Left ventricle myocardium inferior (tissue), 1 donor: ENCODE results near the gene FAM237A. TPM values are rescaled to one million over a fixed set of nuclear protein-coding genes. Genes with fewer than 3 reads are reported as not detected.

Source experiments
- DNase-seq: peaks from one replicate; pipeline ENCODE4 v3.0.0-alpha.2; 2020
- H3K27ac ChIP-seq: fragments of 200-600 bp; replicated peaks from 2 replicates; pipeline ENCODE4 v1.8.0; 2021
- H3K27me3 ChIP-seq: fragments of 200-600 bp; 2 replicates; pipeline ENCODE4 v1.8.0; 2021; ENCODE audit warnings: low read depth
- H3K36me3 ChIP-seq: fragments of 200-600 bp; 2 replicates; pipeline ENCODE4 v1.8.0; 2021
- H3K4me1 ChIP-seq: fragments of 200-600 bp; 2 replicates; pipeline ENCODE4 v1.8.0; 2021
- H3K4me3 ChIP-seq: fragments of 200-600 bp; 2 replicates; pipeline ENCODE4 v1.8.0; 2021; ENCODE audit warnings: mild to moderate bottlenecking, moderate library complexity
- H3K9me3 ChIP-seq: fragments of 200-600 bp; replicated peaks from 2 replicates; pipeline ENCODE4 v1.8.0; 2021
- intact Hi-C: fragments of 100-400 bp; cut with micrococcal nuclease; formaldehyde crosslinking; loops from one replicate; pipeline ENCODE4 v1.11.0; 2022
- total RNA-seq: library from RNA; stranded (reverse); fragmentation: NEBNext Ultra II Directional; extraction: Animal tissue kit (Norgen Biotek cat#: 25700); gene quantifications from one replicate; pipeline ENCODE4 v1.2.1, GENCODE V29; 2021
- TF ChIP-seq, protein P1 (sequence below): fragments of 200-600 bp; IDR thresholded peaks from 2 replicates; pipeline ENCODE4 v1.8.0; 2021; ENCODE audit warnings: antibody characterized with exemption, mild to moderate bottlenecking, borderline replicate concordance
- donor health status: DM: no; HTN: yes; CAD: no; lungs with severe emphysema.

FAM237A gene
- total RNA-seq, 1 donor from 2014 or later, result not detected

DNA sequence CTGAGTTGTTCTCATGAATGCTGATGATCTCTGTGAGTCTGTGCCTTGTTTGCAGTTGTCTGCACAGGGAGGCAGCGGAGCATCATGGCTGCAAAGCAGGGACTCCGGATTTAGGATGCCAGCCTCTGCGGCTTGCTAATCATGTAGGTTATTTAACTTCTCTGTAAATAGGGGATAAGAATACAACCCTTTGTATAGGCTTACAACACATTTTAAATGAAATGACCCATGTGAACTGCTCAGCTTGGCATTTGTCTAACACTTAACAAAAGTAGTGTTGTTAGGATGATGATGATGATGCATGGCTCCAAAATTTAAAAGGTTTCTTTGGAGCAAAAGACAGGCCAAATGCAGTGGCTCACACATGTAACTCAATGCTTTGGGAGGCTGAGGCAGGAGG is 56.5 kb downstream of the FAM237A start:
- Histone ChIP-seq H3K36me3 (no peaks in the 10 kb centered on the region), H3K9me3 (no peaks in the 10 kb centered on the region), H3K27ac (no peak overlapping the region), H3K4me3 (no peak overlapping the region), H3K27me3 (peaks cover 30% of the 10 kb centered on the region), H3K4me1 (no peaks in the 10 kb centered on the region)
- DNase-seq, result no peak
- TF ChIP-seq, protein P1, sequence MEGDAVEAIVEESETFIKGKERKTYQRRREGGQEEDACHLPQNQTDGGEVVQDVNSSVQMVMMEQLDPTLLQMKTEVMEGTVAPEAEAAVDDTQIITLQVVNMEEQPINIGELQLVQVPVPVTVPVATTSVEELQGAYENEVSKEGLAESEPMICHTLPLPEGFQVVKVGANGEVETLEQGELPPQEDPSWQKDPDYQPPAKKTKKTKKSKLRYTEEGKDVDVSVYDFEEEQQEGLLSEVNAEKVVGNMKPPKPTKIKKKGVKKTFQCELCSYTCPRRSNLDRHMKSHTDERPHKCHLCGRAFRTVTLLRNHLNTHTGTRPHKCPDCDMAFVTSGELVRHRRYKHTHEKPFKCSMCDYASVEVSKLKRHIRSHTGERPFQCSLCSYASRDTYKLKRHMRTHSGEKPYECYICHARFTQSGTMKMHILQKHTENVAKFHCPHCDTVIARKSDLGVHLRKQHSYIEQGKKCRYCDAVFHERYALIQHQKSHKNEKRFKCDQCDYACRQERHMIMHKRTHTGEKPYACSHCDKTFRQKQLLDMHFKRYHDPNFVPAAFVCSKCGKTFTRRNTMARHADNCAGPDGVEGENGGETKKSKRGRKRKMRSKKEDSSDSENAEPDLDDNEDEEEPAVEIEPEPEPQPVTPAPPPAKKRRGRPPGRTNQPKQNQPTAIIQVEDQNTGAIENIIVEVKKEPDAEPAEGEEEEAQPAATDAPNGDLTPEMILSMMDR, result no peak
- intact Hi-C loops, result loop anchor here (10.0 kb wide), 1 partner anchor 786 kb away; no protein-coding TSS in a partner anchor

Other genes starting within 250 kb of the FAM237A start
- 61.2 TPM for gene ADAM23, start 199.0 kb upstream of the FAM237A start, total RNA-seq
- gene DYTN, start 75.9 kb downstream of the FAM237A start, total RNA-seq, result not detected
- gene MDH1B, start 122.8 kb downstream of the FAM237A start, total RNA-seq, result 0.69 TPM
- 39.9 TPM for gene FASTKD2, start 123.1 kb downstream of the FAM237A start, total RNA-seq